NK-92 (cell line): ENCODE data around the gene SMARCD1.
"Not testable (repeated sequence)": the region's sequence is repeated elsewhere in the genome, so short reads cannot be mapped to it uniquely, and the experiment has no call there.

Source experiments
- DNase-seq: peaks from one replicate; lab custom pipeline; 2025; ENCODE audit not compliant: unreplicated experiment; lab: John Stamatoyannopoulos, UW

Gene SMARCD1

DNA sequence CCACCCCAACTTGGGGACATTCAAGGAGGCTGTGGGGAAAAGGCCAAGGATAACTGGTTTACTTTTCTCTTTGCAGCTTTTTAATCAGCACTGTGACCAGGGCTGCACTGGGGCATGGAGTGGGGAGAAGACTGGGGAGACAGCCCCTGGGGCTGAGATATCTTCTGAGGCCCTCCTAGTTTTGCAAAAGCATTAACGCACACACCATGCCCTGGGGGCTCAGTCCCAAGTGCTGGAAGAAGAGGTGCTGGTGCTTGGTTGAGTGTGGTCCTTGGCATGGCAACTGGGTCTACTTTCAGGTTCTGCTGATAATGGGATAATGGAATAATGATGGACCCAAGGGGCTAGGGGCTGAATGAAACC lies 9.4 kb upstream of the SMARCD1 start:
- no peak for DNase-seq

DNA sequence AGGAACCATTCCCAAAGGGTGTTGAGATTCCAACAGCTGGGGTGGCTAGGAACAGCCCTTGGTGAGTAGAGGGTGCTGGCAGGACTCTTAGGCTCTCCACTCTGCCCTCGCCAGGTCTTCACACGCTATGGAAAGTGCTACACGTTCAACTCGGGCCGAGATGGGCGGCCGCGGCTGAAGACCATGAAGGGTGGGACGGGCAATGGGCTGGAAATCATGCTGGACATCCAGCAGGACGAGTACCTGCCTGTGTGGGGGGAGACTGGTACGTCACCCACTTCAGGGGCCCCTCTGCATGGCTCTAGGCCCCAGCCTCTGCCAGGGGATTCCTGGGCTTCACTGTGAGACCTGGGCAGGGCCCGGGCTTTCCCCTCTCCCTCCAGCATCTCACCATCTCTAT lies 8.0 kb upstream of the SMARCD1 start:
- DNase-seq = no peak

DNA sequence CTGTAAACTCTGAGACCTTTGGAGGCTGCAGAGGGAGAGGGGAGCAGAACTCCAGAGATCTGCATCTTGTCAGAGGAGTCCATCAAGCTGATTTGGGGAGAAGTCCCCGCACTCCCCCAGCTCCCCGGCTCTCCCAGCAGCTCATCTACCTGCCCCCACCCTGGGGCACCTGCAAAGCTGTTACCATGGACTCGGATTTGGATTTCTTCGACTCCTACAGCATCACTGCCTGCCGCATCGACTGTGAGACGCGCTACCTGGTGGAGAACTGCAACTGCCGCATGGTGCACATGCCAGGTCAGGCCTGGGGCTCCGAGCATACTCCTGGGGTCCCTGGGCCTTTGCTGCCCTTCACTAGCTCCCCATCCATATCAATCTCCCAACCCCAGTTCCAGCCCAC lies 6.9 kb upstream of the SMARCD1 start:
- DNase-seq = no peak

DNA sequence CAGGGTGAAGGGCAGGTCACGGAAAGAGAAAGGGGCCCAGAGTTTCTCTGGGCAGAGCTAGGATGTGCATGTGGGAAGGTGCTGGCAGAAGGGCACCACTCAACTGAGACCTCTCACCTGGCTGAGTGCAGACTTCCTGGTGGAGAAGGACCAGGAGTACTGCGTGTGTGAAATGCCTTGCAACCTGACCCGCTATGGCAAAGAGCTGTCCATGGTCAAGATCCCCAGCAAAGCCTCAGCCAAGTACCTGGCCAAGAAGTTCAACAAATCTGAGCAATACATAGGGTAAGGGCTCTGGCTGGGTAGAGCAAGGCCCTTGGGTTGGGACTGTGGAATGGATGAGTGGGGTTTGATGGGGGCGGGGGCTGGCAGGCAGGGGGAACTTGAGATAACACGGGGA lies 5.4 kb upstream of the SMARCD1 start:
- DNase-seq = no peak

DNA sequence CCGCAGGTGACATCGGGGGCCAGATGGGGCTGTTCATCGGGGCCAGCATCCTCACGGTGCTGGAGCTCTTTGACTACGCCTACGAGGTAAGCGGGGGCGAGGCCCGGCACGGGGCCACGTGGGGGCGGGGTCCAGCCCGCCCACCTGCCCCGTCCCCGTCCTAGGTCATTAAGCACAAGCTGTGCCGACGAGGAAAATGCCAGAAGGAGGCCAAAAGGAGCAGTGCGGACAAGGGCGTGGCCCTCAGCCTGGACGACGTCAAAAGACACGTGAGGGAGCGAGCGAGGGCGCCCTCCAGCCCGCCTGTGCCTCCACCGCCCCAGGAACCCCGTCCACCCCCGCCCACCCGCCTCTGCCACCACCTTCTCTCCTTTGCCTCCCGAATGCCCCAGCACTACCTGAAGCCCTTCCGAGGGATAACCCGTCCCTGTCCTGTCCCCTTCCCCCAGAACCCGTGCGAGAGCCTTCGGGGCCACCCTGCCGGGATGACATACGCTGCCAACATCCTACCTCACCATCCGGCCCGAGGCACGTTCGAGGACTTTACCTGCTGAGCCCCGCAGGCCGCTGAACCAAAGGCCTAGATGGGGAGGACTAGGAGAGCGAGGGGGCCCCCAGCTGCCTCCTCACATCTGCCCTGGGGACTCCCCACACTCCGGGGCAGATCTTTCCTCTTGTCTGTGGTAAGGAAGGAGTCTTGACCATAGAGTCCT lies 3.9 kb upstream of the SMARCD1 start:
- DNase-seq = no peak

DNA sequence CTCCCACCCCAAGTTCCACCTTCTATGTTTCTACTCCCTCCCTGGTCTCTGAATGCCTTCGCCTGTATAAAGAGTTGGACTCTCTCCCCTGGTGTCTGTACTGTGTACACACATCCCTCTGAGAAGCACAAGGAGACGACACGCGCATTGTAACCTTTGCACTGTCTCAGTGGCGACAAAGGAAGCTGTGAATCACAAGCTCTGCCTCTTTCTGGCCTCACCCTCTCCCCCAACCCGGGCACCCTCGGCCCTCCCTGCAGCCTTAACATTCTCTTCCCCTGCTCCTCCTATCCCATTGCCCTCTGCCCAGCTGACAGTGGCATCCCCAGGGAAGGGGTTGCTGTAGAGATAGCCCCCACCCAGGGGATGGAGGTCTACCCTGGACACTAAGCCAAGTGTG lies 2.5 kb upstream of the SMARCD1 start:
- DNase-seq = no peak

DNA sequence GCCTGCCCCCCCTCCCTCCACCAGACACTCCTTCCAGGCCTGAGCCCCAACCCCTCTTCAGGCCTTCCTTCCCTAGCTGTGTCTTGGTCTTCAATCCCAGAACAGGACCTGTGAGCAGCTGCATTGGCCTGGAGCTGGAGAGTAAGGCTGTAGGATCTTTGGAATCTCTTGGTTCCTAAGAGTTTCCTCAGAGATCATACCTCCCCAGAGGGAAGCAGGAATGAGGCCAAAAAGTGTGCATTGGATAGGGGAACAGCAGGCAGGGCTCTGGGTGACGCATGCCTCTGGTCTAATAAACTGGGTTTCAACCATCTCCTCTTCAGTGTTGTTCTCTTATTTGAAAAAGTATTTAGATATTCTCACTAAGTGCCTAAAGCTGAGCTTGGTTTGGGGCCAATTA lies 1.8 kb upstream of the SMARCD1 start:
- no peak for DNase-seq

DNA sequence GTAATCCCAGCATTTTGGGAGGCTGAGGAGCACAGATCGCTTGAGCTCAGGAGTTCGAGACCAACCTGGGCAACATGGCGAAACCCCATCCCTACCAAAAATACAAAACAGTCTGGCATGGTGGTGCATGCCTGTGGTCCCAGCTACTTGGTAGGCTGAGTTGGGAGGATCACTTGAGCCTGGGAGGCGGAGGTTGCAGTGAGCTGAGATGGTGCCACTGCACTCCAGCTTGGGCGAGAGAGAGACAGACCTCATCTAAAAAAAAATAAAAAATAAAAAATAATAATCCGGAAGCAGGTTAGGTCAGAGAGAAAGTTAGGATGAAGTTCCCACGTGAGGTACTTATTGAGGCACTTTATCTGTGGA lies 750 bp upstream of the SMARCD1 start:
- DNase-seq = not testable (repeated sequence)

DNA sequence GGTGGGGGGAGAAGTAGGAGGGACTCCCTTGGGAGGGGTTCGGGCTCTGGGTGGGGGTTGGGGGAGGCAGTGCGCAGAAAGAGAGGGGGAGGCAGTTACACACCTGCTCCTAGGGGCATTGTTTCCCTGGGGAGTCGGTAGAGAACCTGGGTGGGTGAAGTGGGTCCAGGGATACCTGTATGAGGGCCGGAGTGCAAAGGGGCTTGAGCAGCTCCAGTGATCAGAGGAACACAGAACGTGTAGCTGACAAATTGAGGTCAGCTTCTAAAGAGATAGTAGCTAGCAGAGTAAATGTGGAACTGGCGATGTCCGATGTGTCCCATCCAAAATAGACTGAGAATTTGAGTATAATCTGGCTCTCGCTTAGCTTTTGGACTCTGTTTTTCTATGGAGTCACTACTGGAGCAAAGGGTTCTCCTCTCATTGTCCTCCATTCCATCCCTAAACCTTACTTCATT lies 502 bp downstream of the SMARCD1 start:
- DNase-seq = no peak

DNA sequence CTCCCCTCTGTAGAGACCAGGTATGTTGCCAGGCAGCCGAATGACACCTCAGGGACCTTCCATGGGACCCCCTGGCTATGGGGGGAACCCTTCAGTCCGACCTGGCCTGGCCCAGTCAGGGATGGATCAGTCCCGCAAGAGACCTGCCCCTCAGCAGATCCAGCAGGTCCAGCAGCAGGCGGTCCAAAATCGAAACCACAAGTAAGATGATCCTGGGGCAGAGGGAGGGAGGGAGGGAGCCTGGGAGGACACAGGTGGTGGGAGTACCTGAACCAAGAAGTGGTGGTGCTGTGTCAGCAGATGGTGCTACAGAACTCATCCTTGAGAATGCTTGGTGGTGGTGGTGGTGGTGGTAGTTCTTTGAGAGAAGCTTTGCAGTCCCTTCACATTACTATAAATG lies 1.0 kb downstream of the SMARCD1 start:
- DNase-seq = no peak

DNA sequence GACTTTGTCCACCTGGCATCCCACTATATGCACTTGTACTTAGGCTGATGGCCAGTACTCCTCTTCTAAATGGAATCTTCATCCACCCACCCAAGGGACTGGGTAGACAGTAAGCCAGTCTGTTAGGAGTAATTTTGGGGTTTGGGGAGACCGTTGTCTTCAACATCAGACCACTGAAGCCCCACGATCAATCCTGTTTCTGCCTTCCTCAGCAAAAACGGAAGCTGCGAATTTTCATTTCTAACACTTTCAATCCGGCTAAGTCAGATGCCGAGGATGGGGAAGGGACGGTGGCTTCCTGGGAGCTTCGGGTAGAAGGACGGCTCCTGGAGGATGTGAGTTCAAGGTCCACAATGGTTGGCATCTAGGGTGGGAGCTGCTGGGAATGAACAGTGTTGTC lies 2.0 kb downstream of the SMARCD1 start:
- no peak for DNase-seq

DNA sequence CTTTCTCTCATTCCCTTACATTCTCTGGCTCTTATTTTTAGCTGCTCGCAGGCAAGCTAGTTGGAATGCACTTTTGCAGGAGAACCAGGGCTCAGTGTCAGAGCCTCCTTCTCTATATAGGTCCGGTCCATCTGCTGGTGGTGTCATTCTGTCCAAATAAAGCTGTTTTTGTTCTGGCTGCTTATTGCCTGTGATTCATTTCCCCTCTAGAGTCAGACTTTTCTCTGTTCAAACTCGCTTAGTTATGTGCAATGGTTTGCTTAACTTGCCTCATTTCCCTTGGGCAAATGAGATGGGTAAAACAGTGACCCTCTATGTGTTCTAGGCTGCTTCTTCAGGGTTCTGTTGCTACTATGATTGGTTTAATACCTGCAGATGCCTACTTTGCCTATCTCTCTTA lies 2.9 kb downstream of the SMARCD1 start:
- DNase-seq = no peak

DNA sequence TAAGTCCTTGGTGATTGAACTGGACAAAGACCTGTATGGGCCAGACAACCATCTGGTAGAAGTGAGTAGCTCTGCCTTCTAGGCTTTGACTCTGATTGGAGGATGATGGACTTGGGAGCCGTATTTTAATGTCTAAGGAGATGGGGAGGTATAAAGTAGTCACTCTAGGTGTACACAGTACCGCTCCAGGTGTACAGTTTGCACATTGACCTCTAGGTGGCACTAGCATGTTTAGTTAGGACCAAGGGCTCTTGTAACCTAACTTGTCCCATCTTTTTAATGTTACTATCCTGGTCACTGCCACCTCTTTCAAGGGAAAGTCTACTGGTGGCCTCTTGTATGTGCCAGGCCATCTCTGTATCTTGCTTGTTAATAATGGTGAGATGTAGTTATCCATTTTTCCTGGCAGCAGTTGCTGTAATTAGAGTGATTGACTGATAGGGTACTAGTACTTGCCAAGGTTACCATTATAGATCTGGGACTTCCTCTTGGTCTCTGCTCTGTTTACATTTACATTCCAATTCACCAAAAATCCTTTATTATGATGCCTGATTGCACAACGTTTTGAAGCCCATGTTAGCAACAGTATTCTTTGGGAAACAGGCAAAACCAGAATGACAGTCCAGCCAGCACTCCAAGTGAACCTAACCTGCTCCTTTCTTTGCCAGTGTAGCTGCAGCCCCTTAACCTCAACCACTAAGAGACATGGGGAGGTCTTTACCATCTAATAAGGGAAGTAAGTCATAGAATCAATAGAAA lies 3.6 kb downstream of the SMARCD1 start:
- no peak for DNase-seq

DNA sequence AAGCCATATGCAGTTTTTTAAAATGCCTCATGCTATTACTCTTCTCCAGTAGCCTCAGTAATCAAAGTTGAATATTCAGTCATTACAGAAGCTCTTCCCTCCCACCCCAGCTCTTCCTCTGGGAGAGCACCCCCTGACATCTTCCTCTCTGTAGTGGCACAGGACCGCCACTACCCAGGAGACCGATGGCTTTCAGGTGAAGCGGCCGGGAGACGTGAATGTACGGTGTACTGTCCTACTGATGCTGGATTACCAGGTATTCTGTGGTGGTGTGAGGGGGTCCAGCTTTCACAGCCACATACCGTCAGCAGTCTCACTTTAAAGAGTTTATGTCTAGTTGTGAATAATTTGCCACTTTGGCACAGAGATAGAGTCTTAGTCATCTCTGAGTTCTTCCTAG lies 4.6 kb downstream of the SMARCD1 start:
- DNase-seq = no peak

DNA sequence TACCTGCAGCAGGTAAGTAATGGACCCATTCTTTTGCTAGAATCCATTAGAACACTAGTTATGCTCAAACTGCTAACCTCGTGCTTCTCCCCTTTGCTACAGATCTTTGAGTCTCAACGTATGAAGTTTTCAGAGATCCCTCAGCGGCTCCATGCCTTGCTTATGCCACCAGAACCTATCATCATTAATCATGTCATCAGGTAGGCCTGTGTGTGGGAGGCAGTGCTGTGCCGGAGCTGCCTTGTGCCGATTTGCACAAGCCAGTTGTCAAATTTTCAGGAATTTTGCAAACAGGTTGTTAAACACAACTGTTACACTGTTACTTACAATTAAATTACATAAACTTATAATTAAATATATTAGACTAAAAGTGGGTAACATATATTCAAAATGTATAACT lies 5.2 kb downstream of the SMARCD1 start:
- no peak for DNase-seq

DNA sequence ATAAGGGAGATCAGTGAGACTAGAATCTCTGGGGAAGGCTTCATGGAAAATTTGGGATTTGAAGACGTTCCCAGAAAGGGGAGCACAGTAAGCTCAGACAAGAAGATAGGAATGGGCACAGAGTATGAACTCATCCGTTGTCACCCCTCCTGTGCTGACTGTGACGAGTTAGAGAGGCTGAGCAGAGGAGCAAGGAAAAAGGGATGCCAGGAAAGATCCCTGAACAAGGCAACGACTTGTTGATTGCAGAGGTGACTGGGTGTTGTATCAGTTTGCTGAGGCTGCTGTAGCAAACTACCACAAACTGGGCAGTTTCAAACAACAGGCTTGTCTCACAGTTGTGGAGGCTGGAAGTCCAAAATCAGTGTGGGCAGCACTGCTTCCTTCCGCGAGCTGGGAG lies 12.8 kb downstream of the SMARCD1 start:
- no peak for DNase-seq

DNA sequence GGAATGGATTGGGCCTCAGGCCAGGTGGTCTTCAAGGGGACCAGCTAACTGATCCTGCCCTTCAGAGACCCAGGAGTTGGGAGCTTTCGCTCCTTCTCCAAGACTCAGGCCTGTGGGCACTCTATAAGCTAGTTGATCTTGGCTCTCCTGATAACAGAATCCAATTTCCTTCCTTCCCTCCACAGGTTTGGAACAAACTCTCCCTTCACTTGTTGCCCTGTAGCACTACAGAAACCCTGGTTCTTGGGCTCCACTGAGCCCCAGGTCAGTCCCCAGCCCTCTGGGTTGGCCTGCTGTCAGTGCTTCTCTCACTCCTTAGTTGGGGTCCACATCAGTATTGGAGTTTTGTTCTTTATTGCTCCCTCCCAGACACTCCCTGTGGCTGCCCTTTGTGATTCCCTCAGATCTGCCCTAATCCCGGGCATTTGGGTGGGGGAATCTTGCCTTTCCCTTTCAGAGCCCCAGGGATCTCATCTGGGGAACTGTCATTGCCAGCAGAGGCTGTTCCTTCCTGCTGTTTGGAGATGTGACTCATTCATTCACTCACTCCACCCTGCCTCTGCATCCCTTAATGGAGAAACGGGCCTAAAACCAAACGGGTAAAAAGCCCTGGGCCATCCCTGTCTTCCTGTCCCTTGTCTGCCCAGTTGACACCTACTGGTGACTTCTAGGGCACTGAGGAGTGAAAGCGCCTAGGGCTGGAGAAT lies 14.3 kb downstream of the SMARCD1 start:
- DNase-seq = no peak

DNA sequence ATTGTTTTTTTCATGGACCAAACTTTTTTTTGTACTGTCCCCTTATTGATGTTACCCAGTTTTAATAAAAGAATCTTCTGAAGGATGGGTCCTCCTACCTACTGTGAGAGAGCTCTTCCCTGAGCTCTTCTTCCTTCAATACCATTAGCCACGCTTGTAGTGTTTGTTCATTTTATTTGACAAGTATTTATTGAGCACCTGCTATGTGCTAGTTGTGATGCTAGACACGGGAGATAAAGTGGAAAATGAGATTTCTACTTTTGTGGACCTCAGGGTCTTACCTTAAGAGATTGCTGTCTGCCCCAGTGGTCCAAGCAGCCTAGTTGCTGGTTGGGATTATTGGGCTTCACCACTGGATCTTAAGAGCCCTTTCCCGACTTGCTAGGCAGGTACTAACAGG lies 15.4 kb downstream of the SMARCD1 start:
- DNase-seq = no peak

DNA sequence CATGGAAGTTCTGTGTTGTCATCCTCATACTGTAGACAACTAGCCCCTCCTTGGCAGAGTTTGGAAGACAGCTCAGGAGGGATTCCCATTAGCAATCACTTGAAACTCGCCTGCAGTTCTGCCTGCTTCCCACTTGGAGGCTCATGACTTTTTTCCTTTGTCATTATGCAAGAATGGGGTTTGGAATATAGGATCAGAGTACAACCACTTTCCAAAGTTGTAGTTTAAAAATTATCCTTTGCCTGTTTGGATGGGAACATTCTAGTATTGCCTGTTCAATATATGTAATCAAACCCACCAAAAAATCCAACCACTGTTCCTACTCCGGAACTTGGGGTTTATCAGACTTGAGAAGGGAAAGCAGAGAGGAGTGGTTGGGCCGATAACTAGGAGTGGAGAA lies 16.5 kb downstream of the SMARCD1 start:
- DNase-seq = no peak

DNA sequence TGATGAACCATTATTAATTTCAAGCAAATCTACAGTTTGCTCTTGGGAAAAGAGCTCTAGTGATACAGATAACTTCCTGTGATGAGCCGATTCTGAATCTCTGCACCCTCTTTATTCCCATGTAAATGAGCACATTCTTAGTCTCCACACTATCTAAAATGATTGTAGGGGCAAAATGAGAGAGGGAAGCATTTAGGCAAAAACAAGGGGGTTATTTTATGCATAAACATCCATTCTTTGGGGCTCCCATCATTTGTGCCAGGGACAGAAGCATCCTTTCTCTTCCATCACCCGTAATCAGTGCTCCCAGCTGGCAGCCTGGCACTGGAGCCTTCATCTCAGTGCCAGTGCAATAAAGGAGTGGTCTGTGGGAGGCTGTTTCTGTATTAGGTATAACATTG lies 17.0 kb downstream of the SMARCD1 start:
- no peak for DNase-seq

DNA sequence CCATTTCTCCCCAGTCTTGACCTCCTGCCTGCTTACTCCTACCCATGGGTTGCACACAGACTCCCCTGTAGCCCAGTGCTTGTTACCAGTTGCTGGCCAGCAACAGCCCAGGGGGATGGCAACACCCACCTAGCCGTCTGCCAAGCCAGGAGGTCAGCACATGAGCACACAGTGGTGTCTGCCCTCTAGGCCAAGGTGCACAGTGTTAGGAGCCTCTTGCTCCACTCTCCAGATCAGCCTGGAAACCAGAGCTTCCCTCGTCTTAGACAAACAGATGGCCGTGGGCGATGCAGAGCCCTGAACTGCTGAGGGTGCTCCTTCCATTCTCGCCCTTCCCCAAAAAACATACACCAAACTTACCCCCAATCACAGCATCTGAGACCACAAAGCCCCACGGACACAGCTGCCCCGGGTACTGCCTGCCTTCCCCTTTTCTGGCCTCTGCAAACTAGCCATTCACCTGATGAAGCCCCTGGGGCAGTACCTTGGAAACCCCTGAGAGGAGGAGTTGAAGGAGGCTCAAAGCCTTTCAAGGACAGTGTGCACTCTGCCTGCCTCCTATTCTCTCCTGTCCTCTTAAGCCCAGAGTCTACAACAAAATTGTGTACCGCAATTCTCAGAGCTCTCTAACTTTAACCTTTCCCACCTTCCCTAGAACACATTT lies 17.6 kb downstream of the SMARCD1 start:
- DNase-seq = no peak

DNA sequence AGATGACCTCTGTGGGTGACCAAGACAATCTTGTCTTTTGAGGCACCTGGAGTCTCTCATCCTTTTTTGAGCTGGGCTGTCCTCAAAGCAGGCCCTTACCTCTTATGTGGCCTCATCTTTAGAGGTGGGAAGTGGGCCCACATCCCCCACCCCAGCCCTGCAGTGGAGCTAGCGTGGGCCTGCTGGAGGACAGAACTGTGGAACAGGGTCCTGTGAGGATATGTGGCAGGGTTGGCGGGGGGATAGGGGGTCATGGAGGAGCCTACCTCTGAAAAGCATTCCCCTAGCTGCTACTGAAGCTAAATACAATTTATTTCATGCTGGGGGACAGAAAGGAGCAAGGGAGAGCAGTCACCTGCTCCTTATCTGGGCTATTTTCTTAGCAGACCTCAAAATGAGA lies 18.2 kb downstream of the SMARCD1 start:
- DNase-seq = no peak
